ENCODE data around the gene LCNL1. TPM values are rescaled to one million over a fixed set of nuclear protein-coding genes. Genes with fewer than 3 reads are reported as not detected.

Gene LCNL1
- total RNA-seq, 1 donor from 2014 or later, result 0.45 TPM

- Mint-ChIP-seq H3K27ac (ENCODE audit: unreplicated experiment) (peak within 1 kb of the TSS; percentile 58), H3K4me1 (ENCODE audit: low read depth, unreplicated experiment) (no peaks in the 10 kb centered on the region), H3K4me3 (ENCODE audit: unreplicated experiment) (peak within 1 kb of the TSS; percentile 82), H3K36me3 (ENCODE audit: low read depth, unreplicated experiment) (peaks cover 5% of the 10 kb centered on the region), H3K27me3 (ENCODE audit: low read depth, unreplicated experiment) (peaks cover 31% of the 10 kb centered on the region), H3K9me3 (ENCODE audit: unreplicated experiment) (peaks cover 5% of the 10 kb centered on the region)
- H3K9ac ChIP-seq (ENCODE audit: low read length), result peak within 1 kb of the TSS; percentile 75
- H3K4me1 ChIP-seq (ENCODE audit: insufficient read depth, low read length), result peaks cover 29% of the 10 kb centered on the region
- peaks cover 13% of the 10 kb centered on the region for H3K79me2 ChIP-seq (ENCODE audit: insufficient read depth, low read length)
- no peaks in the 10 kb centered on the region for H3K27me3 ChIP-seq (ENCODE audit: insufficient read depth, low read length)
- no peak for FAIRE-seq
- no peak within 1 kb of the TSS for H3K27ac ChIP-seq (ENCODE audit: low read depth, low read length)
- DNase-seq (ENCODE audit: low read depth), result peak; percentile 71
- H3K4me3 ChIP-seq (ENCODE audit: insufficient read depth, low read depth, low read length), result peak within 1 kb of the TSS; percentile 76
- peak within 1 kb of the TSS; percentile 79 for H2AFZ ChIP-seq (ENCODE audit: low read depth, low read length)
- peaks cover 12% of the 10 kb centered on the region for H4K20me1 ChIP-seq (ENCODE audit: insufficient read depth, low read length)
- peak within 1 kb of the TSS; percentile 97 for H3K4me2 ChIP-seq (ENCODE audit: low read length)
- H3K9me3 ChIP-seq (ENCODE audit: insufficient read depth, low read depth, low read length), result peaks cover 6% of the 10 kb centered on the region
- TF ChIP-seq EZH2 (IDR thresholded peaks at IDR 0.05; ENCODE audit: insufficient read depth, low read length) (no peak), CTCF (IDR thresholded peaks at IDR 0.05; ENCODE audit: insufficient read depth, low read depth, low read length) (no peak)
- H3K36me3 ChIP-seq (ENCODE audit: insufficient read depth, low read length), result no peaks in the 10 kb centered on the region
Measured at GRCh38 chr9:136991993-136992818, 9.4 kb downstream of the LCNL1 start, which contains the start of gene PAXX. Gene PAXX (plus strand): TSS chr9:136992422. CDS start chr9:136992444, 22 bp downstream.

GRCh38 chr9:136992819-136993369, 10.1 kb downstream of the LCNL1 start:
- H2AFZ ChIP-seq (ENCODE audit: low read depth, low read length), result peak overlapping the region; percentile 79
- peaks cover 36% of the 10 kb centered on the region for H3K4me1 ChIP-seq (ENCODE audit: insufficient read depth, low read length)
- no peaks in the 10 kb centered on the region for H3K27me3 ChIP-seq (ENCODE audit: insufficient read depth, low read length)
- no peak for TF ChIP-seq EZH2 (IDR thresholded peaks at IDR 0.05; ENCODE audit: insufficient read depth, low read length)
- no peak for TF ChIP-seq CTCF (IDR thresholded peaks at IDR 0.05; ENCODE audit: insufficient read depth, low read depth, low read length)
- no peak overlapping the region for H3K27ac Mint-ChIP-seq (ENCODE audit: unreplicated experiment)
- peaks cover 6% of the 10 kb centered on the region for H3K9me3 ChIP-seq (ENCODE audit: insufficient read depth, low read depth, low read length)
- peaks cover 3% of the 10 kb centered on the region for H3K36me3 Mint-ChIP-seq (ENCODE audit: low read depth, unreplicated experiment)
- no peak for FAIRE-seq
- H3K9ac ChIP-seq (ENCODE audit: low read length), result peak overlapping the region; percentile 75
- peaks cover 12% of the 10 kb centered on the region for H4K20me1 ChIP-seq (ENCODE audit: insufficient read depth, low read length)
- no peak overlapping the region for H3K27ac ChIP-seq (ENCODE audit: low read depth, low read length)
- no peak for DNase-seq (ENCODE audit: low read depth)
- H3K9me3 Mint-ChIP-seq (ENCODE audit: unreplicated experiment), result peaks cover 5% of the 10 kb centered on the region
- peak overlapping the region; percentile 76 for H3K4me3 ChIP-seq (ENCODE audit: insufficient read depth, low read depth, low read length)
- no peaks in the 10 kb centered on the region for H3K4me1 Mint-ChIP-seq (ENCODE audit: low read depth, unreplicated experiment)
- peaks cover 26% of the 10 kb centered on the region for H3K27me3 Mint-ChIP-seq (ENCODE audit: low read depth, unreplicated experiment)
- H3K4me3 Mint-ChIP-seq (ENCODE audit: unreplicated experiment), result peak overlapping the region; percentile 82
- peaks cover 13% of the 10 kb centered on the region for H3K79me2 ChIP-seq (ENCODE audit: insufficient read depth, low read length)
- H3K36me3 ChIP-seq (ENCODE audit: insufficient read depth, low read length), result no peaks in the 10 kb centered on the region
- H3K4me2 ChIP-seq (ENCODE audit: low read length), result peak overlapping the region; percentile 97

Measured in astrocyte (in vitro differentiated cells and primary cell).